GM12872 (cell line): Measurements from ENCODE around the gene DOK5.

Experiments used
- CTCF ChIP-seq: IDR thresholded peaks from 3 replicates; pipeline ENCODE4 v1.5.1; 2011; ENCODE audit warnings: low read depth, mild to moderate bottlenecking, low read length, moderate library complexity; ENCODE audit not compliant: insufficient read depth

DOK5 gene

GRCh38 chr20:54517241-54517975 lies 42.0 kb downstream of the DOK5 start:
- TF ChIP-seq CTCF: no peak

- no peak for TF ChIP-seq CTCF
Measured at GRCh38 chr20:54524849-54525248, 49.5 kb downstream of the DOK5 start.

GRCh38 chr20:54525916-54526590 lies 50.7 kb downstream of the DOK5 start:
- no peak for TF ChIP-seq CTCF

- no peak for TF ChIP-seq CTCF
Measured at GRCh38 chr20:54526801-54527200, 51.4 kb downstream of the DOK5 start.

- TF ChIP-seq CTCF: no peak
Measured at GRCh38 chr20:54532573-54532972, 57.2 kb downstream of the DOK5 start.

GRCh38 chr20:54534101-54534500 lies 58.7 kb downstream of the DOK5 start:
- no peak for TF ChIP-seq CTCF

GRCh38 chr20:54535033-54535432 lies 59.6 kb downstream of the DOK5 start:
- no peak for TF ChIP-seq CTCF
